ENCODE results near the gene TSG101. TPM values are rescaled to one million over a fixed set of nuclear protein-coding genes. Genes with fewer than 3 reads are reported as not detected.
A peak's percentile ranks its signal among the peaks of the same experiment; 100 is the strongest.

TSG101 gene
- total and polyA plus RNA-seq, 2 experiments from 2014 or later: 59.4 to 102 TPM

DNA sequence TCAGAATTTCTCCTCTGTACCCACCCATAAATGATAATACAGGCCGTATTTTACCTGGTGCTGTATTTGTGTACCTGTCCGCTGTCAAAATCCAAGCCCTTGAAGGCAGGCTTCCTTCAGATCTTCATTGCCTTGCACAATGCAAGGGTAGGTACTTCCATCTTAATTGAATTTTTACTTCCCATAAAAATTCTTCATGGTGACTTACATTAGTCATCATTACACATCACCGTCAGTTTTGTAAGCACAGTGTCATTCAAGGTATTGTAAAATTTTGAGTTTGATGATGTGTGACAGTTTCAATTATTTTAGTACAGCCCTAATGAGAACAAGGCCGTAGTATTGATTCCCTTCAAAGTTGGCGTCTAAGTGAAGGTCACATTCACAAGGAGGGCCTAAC is 770 bp upstream of the TSG101 start:
- Histone ChIP-seq H3K79me2 (replicated peaks; ENCODE audit: insufficient read depth) (peaks cover 36% of the 10 kb centered on the region), H3K4me2 (peak overlapping the region; percentile 91), H3K27ac (ENCODE audit: low read depth) (peak overlapping the region; percentile 93), H3K4me1 (ENCODE audit: insufficient read depth) (peaks cover 9% of the 10 kb centered on the region; the same call in 1 of the 2 replicates), H2AFZ (peak overlapping the region; percentile 64; the same call in 1 of the 2 replicates), H3K36me3 (ENCODE audit: insufficient read depth) (no peaks in the 10 kb centered on the region), H3F3A (replicated peaks; ENCODE audit: low read depth) (no peaks in the 10 kb centered on the region), H4K20me1 (replicated peaks; ENCODE audit: insufficient read depth) (no peaks in the 10 kb centered on the region; the same call in 1 of the 2 replicates), H3K9me2 (ENCODE audit: insufficient read depth) (no peaks in the 10 kb centered on the region), H3K27me3 (ENCODE audit: insufficient read depth) (no peaks in the 10 kb centered on the region), H3K4me3 (peak overlapping the region; percentile 89)
- peaks cover 6% of the 10 kb centered on the region for H3K27me3 Mint-ChIP-seq (ENCODE audit: insufficient read depth, low read depth, poor library complexity)
- no peak for DNase-seq (ENCODE audit: low spot score)
- no peaks in the 10 kb centered on the region for H3K36me3 Mint-ChIP-seq (ENCODE audit: low read depth)
- TF ChIP-seq, protein P1, sequence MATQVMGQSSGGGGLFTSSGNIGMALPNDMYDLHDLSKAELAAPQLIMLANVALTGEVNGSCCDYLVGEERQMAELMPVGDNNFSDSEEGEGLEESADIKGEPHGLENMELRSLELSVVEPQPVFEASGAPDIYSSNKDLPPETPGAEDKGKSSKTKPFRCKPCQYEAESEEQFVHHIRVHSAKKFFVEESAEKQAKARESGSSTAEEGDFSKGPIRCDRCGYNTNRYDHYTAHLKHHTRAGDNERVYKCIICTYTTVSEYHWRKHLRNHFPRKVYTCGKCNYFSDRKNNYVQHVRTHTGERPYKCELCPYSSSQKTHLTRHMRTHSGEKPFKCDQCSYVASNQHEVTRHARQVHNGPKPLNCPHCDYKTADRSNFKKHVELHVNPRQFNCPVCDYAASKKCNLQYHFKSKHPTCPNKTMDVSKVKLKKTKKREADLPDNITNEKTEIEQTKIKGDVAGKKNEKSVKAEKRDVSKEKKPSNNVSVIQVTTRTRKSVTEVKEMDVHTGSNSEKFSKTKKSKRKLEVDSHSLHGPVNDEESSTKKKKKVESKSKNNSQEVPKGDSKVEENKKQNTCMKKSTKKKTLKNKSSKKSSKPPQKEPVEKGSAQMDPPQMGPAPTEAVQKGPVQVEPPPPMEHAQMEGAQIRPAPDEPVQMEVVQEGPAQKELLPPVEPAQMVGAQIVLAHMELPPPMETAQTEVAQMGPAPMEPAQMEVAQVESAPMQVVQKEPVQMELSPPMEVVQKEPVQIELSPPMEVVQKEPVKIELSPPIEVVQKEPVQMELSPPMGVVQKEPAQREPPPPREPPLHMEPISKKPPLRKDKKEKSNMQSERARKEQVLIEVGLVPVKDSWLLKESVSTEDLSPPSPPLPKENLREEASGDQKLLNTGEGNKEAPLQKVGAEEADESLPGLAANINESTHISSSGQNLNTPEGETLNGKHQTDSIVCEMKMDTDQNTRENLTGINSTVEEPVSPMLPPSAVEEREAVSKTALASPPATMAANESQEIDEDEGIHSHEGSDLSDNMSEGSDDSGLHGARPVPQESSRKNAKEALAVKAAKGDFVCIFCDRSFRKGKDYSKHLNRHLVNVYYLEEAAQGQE (IDR thresholded peaks at IDR 0.05; ENCODE audit: unreplicated experiment): no peak
- H3K27ac Mint-ChIP-seq: 0 out of 2 replicates have a peak overlapping the region, but pooled peaks have one; percentile 10
- H3K9me3 Mint-ChIP-seq: no peaks in the 10 kb centered on the region
- 0 out of 3 replicates have a peak, but pooled peaks cover 2% of the 10 kb centered on the region for H3K4me1 Mint-ChIP-seq
- ATAC-seq: no peak
- peak overlapping the region; percentile 99 for H3K4me3 Mint-ChIP-seq

DNA sequence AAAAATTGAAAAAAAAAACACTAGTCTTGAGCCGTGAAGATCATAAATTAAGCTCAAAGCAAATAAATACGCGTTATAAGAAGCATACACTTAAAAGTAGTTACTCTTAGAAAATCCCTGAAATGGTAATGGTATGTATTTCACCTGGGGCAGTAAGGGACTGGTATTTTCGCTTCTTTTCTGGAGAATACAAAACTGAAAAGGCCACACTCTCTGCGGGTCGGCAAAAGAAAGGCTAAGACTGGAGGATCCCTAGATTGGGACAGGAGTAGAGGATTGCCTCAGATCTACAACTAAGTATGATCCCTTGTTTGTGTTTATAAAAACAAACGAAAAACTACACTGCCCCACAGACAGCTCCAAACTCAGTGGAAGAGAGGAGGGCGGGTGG is 617 bp downstream of the TSG101 start:
- no peaks in the 10 kb centered on the region for H3K27me3 ChIP-seq (ENCODE audit: insufficient read depth)
- H3K9me3 Mint-ChIP-seq: no peaks in the 10 kb centered on the region
- ATAC-seq (no peak), DNase-seq (ENCODE audit: low spot score) (no peak)
- peak overlapping the region; percentile 66; the same call in 1 of the 2 replicates for H2AFZ ChIP-seq
- H3K27ac ChIP-seq (ENCODE audit: low read depth): peak overlapping the region; percentile 93
- H3K4me3 ChIP-seq: peak overlapping the region; percentile 89
- H3K36me3 ChIP-seq (ENCODE audit: insufficient read depth): no peaks in the 10 kb centered on the region
- peaks cover 9% of the 10 kb centered on the region; the same call in 1 of the 2 replicates for H3K4me1 ChIP-seq (ENCODE audit: insufficient read depth)
- H3F3A ChIP-seq (replicated peaks; ENCODE audit: low read depth): no peaks in the 10 kb centered on the region
- TF ChIP-seq EZH2phosphoT487 (IDR thresholded peaks at IDR 0.05; ENCODE audit: unreplicated experiment): no peak
- H3K79me2 ChIP-seq (replicated peaks; ENCODE audit: insufficient read depth): peaks cover 46% of the 10 kb centered on the region
- 0 out of 3 replicates have a peak, but pooled peaks cover 2% of the 10 kb centered on the region for H3K4me1 Mint-ChIP-seq
- H3K27me3 Mint-ChIP-seq (ENCODE audit: insufficient read depth, low read depth, poor library complexity): peaks cover 6% of the 10 kb centered on the region
- peak overlapping the region; percentile 99 for H3K27ac Mint-ChIP-seq
- H4K20me1 ChIP-seq (replicated peaks; ENCODE audit: insufficient read depth): no peaks in the 10 kb centered on the region; the same call in 1 of the 2 replicates
- H3K4me2 ChIP-seq: peak overlapping the region; percentile 91
- H3K4me3 Mint-ChIP-seq: peak overlapping the region; percentile 99
- no peaks in the 10 kb centered on the region; the same call in 2 of the 3 replicates for H3K36me3 Mint-ChIP-seq (ENCODE audit: low read depth)
- H3K9me2 ChIP-seq (ENCODE audit: insufficient read depth): no peaks in the 10 kb centered on the region

GRCh38 chr11:18524248-18524647 is 2.5 kb downstream of the TSG101 start:
- Histone ChIP-seq H3K4me2 (no peak overlapping the region), H3K36me3 (ENCODE audit: insufficient read depth) (no peaks in the 10 kb centered on the region), H3K4me3 (no peak overlapping the region), H3F3A (replicated peaks; ENCODE audit: low read depth) (no peaks in the 10 kb centered on the region), H3K27ac (ENCODE audit: low read depth) (no peak overlapping the region), H3K27me3 (ENCODE audit: insufficient read depth) (no peaks in the 10 kb centered on the region), H3K4me1 (ENCODE audit: insufficient read depth) (peaks cover 9% of the 10 kb centered on the region; the same call in 1 of the 2 replicates), H3K9me2 (ENCODE audit: insufficient read depth) (no peaks in the 10 kb centered on the region), H4K20me1 (replicated peaks; ENCODE audit: insufficient read depth) (no peaks in the 10 kb centered on the region; the same call in 1 of the 2 replicates), H2AFZ (no peak overlapping the region), H3K79me2 (replicated peaks; ENCODE audit: insufficient read depth) (peaks cover 61% of the 10 kb centered on the region)
- H3K27ac Mint-ChIP-seq: no peak overlapping the region
- peaks cover 6% of the 10 kb centered on the region for H3K27me3 Mint-ChIP-seq (ENCODE audit: insufficient read depth, low read depth, poor library complexity)
- no peak overlapping the region for H3K4me3 Mint-ChIP-seq
- no peaks in the 10 kb centered on the region; the same call in 2 of the 3 replicates for H3K36me3 Mint-ChIP-seq (ENCODE audit: low read depth)
- ATAC-seq (no peak), DNase-seq (ENCODE audit: low spot score) (no peak)
- no peak for TF ChIP-seq ZNF114 (CRISPR knock-in tag; IDR thresholded peaks at IDR 0.05)
- TF ChIP-seq, protein P1 (IDR thresholded peaks at IDR 0.05; ENCODE audit: unreplicated experiment): no peak
- no peak for TF ChIP-seq EZH2 (IDR thresholded peaks at IDR 0.05; ENCODE audit: low read depth, unreplicated experiment)
- no peak for TF ChIP-seq EZH2phosphoT487 (IDR thresholded peaks at IDR 0.05; ENCODE audit: unreplicated experiment)
- H3K9me3 Mint-ChIP-seq: no peaks in the 10 kb centered on the region
- H3K4me1 Mint-ChIP-seq: 0 out of 3 replicates have a peak, but pooled peaks cover 2% of the 10 kb centered on the region
